IPS-18c (cell line): Measurements from ENCODE around the gene BIN2.

ENCODE experiments used
- H3K4me3 ChIP-seq: 2 replicates; pipeline ENCODE4 v1.7.0; 2013; ENCODE audit warnings: low read depth, mild to moderate bottlenecking, low read length, moderate library complexity; ENCODE audit not compliant: insufficient read depth
- H3K9me3 ChIP-seq: one replicate; pipeline ENCODE4 v1.6.1; 2013; ENCODE audit warnings: mild to moderate bottlenecking, low read length, moderate library complexity; ENCODE audit not compliant: control insufficient read depth, insufficient read depth

The BIN2 gene

DNA sequence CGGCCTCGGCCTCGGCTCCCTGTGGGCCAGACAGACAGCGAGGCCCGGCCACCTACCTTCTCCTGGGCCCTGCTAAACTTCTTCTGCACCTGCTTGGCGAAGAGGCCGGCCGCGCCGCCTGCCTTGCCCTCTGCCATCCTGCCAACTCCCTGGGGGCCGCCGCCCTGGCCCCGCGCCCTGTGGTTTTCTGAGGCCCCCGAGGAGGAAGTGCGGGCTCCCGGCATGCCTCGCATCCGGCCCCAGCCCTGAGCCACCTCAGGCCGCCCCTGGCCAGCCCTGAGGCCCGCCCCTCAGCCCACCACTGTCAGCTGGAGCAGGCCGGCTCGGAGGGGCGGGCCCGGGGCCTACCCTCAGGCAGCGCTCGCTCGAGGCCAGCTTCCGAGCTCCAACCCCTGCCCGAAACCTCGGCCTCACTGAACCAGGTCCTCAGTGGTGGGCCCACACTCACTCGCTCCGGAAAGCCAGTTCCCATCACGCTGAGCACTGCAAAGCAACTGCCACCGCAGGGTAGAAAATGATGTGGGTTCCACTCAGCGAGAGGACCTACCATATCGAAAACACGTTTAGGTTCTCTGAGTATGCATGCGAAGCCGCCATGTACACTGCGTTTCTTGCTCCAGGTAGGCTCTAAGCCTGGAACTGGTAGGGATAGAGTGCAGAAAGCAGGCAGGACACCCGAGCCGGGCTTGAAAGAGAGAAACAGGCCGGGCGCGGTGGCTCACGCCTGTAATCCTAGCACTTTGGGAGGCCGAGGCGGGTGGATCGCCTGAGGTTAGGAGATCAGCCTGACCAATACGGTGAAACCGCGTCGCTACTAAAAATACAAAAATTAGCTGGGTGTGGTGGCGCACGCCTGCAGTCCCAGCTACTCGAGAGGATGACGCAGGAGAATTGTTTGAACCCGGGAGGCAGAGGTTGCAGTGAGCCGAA is at the start of gene BIN2:
BIN2 (minus strand) TSS at position 209 of the 930 bp plus-strand sequence; CDS start at position 137, 72 bp downstream.
- H3K9me3 ChIP-seq = no peaks in the 10 kb centered on the region
- H3K4me3 ChIP-seq = no peak within 1 kb of the TSS

DNA sequence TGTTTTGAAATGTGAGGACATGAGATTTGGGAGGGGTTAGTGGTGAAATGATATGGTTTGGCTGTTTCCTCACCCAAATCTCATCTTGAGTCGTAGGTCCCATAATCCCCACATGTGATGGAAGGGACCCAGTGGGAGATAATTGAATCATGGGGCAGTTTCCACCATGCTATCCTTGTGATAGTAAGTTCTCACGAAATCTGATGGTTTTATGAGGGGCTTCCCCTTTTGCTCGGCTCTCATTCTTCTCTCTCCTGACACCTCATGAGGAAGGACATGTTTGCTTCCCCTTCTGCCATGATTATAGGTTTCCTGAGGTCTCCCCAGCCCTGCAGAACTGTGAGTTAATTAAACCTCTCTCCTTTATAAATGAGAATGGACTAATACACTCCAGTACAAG is 49.2 kb upstream of the BIN2 start:
- H3K4me3 ChIP-seq = no peak overlapping the region
- no peaks in the 10 kb centered on the region for H3K9me3 ChIP-seq

DNA sequence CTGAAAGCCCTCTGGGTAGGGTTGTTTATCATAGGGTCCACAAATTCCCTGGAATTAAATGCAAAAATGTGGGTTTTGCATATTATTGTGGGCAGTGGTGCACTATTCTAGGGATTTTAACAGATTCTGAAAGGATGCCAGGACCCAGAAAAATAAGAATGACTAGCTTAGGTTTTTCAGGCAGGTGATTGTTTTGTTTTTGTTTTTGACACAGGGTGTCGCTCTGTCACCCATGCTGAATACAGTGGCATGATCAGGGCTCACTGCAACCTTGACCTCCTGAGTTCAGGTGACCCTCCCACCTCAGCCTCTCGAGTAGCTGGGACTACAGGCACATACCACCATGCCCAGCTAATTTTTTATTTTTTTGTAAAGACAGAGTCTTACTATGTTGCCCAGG is 48.0 kb upstream of the BIN2 start:
- Histone ChIP-seq H3K4me3 (no peak overlapping the region), H3K9me3 (no peaks in the 10 kb centered on the region)

DNA sequence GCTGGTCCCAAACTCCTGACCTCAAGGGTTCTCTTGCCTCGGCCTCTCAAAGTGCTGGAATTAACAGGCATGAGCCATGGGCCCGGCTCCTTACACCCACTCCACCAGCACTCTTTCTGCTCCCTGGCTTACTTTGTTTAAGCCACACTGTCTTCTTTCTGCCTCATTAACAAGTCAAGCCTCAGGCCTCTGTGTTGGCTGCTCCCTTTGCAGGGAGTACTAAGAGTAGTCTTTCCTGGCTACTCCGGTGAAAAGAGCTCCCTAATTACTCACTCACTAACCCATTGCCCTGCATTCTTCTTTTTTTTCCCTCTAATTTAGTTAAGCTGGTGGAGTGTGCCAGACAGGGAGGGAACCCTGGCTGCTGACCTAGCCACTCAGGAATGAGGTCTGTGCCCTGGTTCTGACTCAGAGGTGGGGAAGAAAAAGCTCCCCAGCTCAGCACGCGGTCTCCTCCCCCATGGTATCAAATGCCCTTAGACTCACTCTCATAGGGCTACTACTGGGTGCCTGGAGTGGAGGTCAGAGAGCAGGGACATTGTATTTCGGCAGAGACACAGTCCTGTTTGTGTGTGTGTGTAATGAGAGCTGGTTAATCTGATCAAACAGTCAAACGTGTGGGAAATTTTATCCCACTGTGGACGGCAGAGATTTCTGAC is 47.5 kb upstream of the BIN2 start:
- no peak overlapping the region; the same call in 1 of the 2 replicates for H3K4me3 ChIP-seq
- H3K9me3 ChIP-seq = no peaks in the 10 kb centered on the region

DNA sequence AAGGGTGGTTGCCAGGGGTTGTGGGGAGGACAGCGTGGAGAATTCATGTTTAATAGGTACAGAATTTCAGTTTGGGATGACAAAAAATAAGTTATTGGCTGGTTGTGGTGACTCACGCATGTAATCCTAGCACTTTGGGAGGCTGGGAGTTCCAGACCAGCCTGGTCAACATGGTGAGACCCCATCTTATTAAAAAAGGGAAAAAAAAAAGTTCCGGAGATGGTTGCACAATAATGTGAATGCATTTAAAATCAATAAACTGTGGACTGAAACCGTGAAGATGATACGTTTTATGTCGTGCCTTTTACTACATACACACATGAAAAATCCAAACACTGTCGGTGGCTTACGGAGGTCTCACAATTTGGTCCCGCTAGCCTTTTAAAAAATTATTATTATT is 46.7 kb upstream of the BIN2 start:
- Histone ChIP-seq H3K4me3 (no peak overlapping the region), H3K9me3 (no peaks in the 10 kb centered on the region)

DNA sequence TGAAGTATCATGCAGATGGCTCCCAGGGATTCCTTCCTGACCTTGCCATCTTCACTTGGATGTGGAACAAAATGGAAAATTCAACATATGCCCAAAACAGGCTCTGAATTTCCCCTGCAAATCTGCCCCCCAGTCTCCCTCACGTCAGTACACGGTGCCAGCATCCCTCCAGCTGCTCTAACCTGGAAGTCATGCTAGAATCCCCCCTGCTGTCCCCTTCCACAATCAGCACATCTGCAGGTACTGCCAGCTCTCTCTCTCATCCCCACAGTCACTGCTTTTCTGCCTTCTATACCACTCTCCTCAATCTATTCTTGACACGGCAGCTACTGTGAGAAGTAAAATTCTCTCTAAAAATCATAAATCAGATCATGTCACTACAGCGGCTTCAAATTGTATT is 45.6 kb upstream of the BIN2 start:
- H3K4me3 ChIP-seq = no peak overlapping the region
- no peaks in the 10 kb centered on the region for H3K9me3 ChIP-seq

DNA sequence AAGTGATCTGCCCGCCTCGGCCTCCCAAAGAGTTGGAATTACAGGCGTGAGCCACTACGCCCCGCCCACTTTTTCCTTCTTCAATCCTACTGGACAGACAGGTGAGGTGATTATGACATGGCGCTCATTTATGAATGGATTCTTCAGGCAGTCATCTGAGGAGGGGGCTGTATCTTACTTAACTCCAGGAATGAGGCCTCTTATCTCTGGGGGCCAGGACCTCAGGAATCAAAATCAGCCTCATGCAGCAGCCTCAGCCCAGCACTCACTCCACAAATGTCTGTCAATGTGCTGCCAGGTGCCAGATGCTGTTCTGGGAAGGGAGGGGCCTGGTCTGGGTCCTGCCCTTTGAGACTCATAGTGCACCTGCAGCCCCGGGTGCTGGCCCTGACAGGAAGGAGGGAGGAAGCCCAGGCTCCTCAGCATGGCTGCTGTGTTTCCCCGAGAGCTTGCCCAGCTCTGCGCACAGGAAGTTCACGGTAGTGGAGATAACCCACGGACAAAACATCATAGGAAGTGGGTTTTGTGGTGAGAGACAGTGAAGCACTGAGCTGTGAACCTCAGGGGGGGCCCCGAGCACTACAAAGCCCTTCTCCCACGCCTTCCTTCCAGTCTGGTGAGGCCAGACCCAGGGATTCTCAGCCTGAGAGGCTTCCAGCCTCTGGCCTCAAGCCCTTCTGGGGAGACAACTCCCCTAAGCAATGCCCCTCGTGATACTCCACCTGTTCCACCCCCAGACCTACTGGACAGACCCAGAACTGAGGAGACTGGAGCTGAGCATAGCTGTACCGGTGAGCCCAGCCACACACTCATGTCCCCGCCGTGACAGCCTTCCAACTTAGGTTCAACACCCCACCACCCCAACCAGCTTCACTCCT is 44.9 kb upstream of the BIN2 start:
- Histone ChIP-seq H3K9me3 (no peaks in the 10 kb centered on the region), H3K4me3 (no peak overlapping the region)

DNA sequence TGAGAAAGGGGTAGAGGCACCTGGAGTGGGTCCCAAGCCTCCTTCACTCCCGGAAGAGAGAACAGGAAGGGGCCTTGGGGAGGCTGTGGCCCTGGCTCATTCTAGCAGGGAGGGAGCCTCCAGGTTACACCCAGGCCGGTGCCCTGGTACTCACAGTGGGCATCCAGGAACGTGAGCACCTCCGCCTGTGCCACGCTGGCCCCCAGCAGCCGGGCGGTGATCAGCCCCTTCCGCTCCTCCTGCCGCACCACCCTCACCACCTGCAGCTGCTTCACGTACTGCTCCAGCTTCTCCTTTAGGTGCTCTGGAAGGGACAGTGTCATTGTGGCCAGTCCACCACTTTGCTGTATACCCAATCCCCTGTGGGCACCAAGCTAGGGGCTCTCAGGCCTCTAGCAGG is 41.3 kb upstream of the BIN2 start:
- no peak overlapping the region for H3K4me3 ChIP-seq
- no peaks in the 10 kb centered on the region for H3K9me3 ChIP-seq

DNA sequence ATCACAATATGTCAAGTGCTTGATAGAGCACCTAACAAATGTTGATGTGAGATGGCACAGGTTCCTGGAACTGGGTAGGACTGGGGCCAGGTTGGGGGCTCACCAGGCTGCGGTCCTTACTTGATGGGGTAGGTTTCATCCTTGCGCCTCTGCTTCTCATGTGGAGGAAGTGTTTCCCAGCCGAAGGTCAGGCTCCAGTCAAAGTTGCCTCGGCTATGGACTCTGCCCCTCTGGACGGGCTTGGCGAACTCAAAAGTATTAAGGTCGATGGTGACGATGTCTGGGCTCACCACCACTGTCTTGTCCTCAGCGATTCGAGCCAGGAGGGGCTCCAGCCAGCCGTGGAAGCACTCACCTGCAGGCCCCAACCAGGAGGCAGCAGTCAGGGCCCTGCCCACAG is 40.0 kb upstream of the BIN2 start:
- no peak overlapping the region for H3K4me3 ChIP-seq
- H3K9me3 ChIP-seq = no peaks in the 10 kb centered on the region

DNA sequence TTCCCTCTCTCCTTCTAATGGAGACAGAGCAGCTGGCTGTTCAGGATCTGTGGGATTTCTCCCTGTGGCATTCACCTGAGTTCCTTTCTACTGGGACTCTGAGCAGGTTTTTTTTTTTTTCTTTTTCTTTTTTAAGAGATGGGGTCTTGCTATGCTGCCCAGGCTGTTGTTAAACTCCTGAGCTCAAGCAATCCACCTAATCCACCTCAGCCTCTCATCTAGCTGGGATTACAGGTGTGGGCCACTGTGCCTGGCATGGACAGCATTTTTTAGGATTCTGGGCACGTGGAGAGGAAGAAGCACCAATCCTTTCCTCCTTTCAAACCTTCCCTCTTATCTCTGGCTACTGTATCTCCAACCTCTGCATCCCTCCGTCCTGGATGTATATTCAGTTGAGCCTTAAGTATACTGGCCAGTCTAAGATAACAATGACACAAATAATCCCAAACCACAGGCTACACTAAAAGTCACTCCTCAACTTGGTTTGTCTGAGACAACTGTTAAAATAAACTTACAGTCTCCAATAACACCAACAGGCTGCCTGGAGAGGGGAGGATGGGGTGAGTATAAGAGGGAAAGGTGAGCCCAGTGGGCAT is 38.9 kb upstream of the BIN2 start:
- H3K4me3 ChIP-seq = no peak overlapping the region
- H3K9me3 ChIP-seq = no peaks in the 10 kb centered on the region

DNA sequence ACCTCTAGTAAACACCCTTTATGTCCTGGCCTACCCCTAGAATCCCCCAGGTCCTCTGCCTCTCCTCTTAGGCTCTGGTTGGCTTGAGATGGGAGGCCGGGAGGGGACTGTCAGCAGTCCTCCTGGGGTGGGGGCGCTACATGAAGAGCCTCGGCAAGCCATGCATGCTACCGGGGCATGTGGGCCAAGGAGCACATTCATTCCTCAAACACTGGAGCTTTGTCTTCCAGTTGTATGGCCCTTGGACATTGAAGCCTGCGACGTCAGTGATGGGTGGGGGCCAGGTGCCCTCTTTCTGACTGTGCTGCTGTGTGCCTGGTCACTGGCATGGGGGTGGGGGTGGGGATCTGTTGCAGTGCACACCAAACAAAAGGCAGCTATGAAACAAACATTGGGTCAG is 38.3 kb upstream of the BIN2 start:
- no peaks in the 10 kb centered on the region for H3K9me3 ChIP-seq
- no peak overlapping the region for H3K4me3 ChIP-seq

DNA sequence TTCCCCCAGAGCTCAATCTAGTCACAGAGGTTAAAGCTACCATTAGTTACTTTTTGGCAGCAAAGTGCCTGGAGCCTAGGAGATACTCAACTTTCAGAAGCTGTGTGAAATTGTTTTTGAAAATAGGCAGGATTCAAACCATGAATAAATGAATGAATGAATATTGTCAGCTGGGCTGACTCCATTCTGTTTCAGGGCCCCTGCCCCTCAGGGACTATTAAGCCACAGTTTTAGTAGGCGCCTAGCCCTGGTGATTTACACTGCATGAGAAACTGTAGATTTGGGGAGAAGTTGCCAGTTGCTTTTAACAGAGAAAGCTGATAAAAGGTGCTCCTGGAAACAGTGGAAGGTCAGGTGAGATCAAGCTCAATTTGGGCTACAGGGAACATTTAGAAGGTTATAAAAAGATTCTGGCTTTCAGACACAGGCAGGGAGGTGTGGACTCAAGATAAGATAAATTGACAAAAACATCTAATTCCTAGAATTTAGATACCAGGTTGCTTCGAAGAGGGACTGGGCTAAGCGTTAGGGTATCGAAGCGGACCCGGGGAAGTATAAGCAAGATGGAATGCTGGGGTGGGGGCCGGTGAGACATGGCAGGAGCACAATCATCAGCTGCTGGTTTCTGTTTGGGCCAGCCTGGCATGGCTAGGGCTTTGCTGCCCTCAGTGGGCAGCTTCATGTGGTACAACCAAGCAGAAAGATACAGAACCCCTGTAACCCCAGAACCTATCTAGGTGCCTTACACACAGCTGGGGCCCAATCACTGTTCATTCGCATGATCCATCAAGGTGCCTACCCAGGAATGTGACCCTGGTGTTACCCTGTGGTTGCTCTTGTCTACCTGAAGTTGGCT is 37.4 kb upstream of the BIN2 start:
- Histone ChIP-seq H3K9me3 (no peaks in the 10 kb centered on the region), H3K4me3 (no peak overlapping the region)

DNA sequence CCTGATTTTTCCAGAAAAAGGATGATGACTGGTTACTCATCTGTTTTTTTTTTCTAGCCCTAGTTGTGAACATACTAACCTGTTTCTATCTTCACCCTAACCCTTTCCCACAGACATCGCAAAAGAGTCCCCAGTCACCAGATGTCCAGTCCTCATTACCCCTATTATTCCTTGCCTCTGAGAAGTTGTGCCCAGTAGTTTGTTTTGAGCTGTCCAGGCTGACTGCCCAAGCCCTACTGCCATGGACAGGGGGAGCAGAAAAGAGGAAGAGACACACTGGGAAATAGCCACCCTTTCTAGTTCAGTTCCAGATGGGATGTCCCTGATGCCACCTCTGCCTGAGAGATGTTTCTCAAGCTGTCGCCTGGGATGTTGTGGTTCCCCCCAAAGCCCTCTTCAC is 36.3 kb upstream of the BIN2 start:
- Histone ChIP-seq H3K4me3 (no peak overlapping the region), H3K9me3 (peaks cover 2% of the 10 kb centered on the region)

DNA sequence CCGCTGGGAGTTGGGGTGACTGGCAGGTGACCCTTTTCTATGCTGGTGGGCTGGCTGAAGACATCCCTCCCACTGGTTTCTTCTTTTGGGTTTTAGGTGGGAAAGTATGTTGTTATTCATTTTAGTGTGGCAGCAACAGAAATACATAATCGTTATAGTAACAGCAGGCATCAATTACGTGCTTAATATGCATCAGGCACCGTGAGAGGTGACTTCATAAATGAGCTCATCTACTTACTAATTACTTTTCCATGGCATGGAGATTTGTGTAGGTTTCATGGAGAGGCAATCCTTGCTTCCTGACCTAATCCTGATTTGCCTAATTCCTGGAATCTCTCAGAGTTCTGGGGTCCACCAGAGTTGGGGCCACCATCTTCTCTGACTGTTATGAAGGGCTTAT is 35.9 kb upstream of the BIN2 start:
- no peak overlapping the region for H3K4me3 ChIP-seq

DNA sequence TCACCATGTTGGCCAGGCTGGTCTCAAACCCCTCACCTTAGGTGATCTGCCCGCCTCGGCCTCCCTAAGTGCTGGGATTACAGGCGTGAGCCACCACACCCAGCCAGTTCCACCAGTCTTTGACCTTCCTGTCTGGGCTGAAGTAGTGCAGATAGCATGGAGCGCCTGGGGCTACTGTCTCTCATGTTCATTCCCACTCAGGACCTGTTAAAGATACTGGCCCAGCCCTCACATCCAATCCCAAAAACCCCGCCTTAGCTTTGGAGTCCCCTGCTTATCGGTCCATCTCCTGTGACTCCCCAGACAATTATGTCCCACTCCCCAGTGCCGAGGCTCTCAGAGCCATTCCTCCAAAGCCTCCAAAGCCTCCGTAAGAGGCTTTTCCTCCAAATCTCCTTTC is 34.5 kb upstream of the BIN2 start:
- Histone ChIP-seq H3K9me3 (peaks cover 2% of the 10 kb centered on the region), H3K4me3 (no peak overlapping the region)

More for the DNA sequence above, 35.9 kb upstream of the BIN2 start:
- H3K9me3 ChIP-seq = peaks cover 2% of the 10 kb centered on the region

DNA sequence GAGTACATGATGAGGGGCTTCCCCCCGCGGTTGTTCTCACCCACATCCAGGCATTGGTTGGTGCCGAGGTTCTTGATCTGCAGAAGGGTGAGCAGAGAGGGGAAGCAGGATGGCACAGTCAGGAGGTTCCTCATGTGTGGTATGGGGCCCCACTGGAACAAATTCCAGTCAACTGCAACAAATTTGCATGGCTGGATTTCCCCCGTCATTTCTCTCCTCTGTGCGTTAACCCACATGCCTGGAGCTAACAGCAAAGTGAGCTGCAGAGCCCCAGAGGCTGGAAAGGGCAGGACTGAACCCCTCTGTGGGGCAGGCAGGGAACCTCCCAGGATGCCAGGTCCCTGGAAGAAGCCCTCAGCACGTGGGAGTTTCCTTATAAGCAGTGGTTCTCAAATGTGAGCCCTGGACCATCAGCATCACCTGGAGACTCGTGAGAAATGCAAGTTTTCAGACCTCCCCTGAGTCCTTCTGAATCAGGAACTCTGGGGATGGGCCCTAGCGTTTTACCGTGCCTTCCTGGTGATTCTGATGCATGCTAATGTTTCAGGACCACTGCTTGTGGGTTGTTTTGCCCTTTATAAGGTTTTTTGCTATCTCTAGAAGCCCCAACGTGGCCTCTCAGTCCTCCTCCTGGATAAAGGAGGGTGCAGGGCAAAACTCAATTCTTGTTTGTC is 33.5 kb upstream of the BIN2 start:
- Histone ChIP-seq H3K9me3 (peaks cover 2% of the 10 kb centered on the region), H3K4me3 (no peak overlapping the region)
